Neural cell (in vitro differentiated cells): ENCODE results near the gene UBA6. TPM values are rescaled to one million over a fixed set of nuclear protein-coding genes. Genes with fewer than 3 reads are reported as not detected.

ENCODE experiments used
- H2AFZ ChIP-seq: fragments of 200-600, 300-800 bp; sonication (generic), shearing (Covaris generic); 2 replicates; pipeline ENCODE4 v1.6.0; 2014; ENCODE audit warnings: low read depth, mild to moderate bottlenecking, antibody characterized with exemption, low read length, moderate library complexity
- H3F3A ChIP-seq: fragments of 200-600 bp; shearing (Covaris generic); 2 replicates; pipeline ENCODE4 v1.6.1; 2016; ENCODE audit warnings: mild to moderate bottlenecking, moderate library complexity, mixed read lengths, antibody characterized with exemption, low read length; ENCODE audit not compliant: insufficient read depth, poor library complexity, severe bottlenecking
- H3K27ac ChIP-seq: fragments of 200-600, 300-800 bp; sonication (generic), shearing (Covaris generic); 2 replicates; pipeline ENCODE4 v1.5.1; 2014; ENCODE audit warnings: mild to moderate bottlenecking, low read length, moderate library complexity
- H3K27me3 ChIP-seq: fragments of 300-800, 200-600 bp; sonication (generic), shearing (Covaris generic); 2 replicates; pipeline ENCODE4 v1.6.0; 2014; ENCODE audit warnings: mild to moderate bottlenecking, low read depth, low read length, moderate library complexity; ENCODE audit not compliant: insufficient read depth
- H3K36me3 ChIP-seq: fragments of 300-800, 200-600 bp; sonication (generic), shearing (Covaris generic); 2 replicates; pipeline ENCODE4 v1.5.1; 2014; ENCODE audit warnings: mild to moderate bottlenecking, antibody characterized with exemption, low read length, moderate library complexity; ENCODE audit not compliant: insufficient read depth
- H3K4me2 ChIP-seq: fragments of 300-800, 200-600 bp; sonication (generic), shearing (Covaris generic); 2 replicates; pipeline ENCODE4 v1.6.0; 2014; ENCODE audit warnings: mild to moderate bottlenecking, low read length
- H3K4me3 ChIP-seq: fragments of 300-800, 200-600 bp; sonication (generic), shearing (Covaris generic); 2 replicates; pipeline ENCODE4 v1.5.1; 2014; ENCODE audit warnings: mild to moderate bottlenecking, low read length, moderate library complexity
- H3K79me2 ChIP-seq: fragments of 200-600 bp; shearing (Covaris generic); replicated peaks from 2 replicates; pipeline ENCODE4 v1.6.0; 2014; ENCODE audit warnings: mild to moderate bottlenecking, low read length, moderate library complexity; ENCODE audit not compliant: insufficient read depth
- H3K9ac ChIP-seq: fragments of 300-800, 200-600 bp; sonication (generic), shearing (Covaris generic); 2 replicates; pipeline ENCODE4 v1.6.1; 2016; ENCODE audit warnings: mild to moderate bottlenecking, low read length, mixed read lengths
- H3K9me2 ChIP-seq: fragments of 200-600 bp; shearing (Covaris generic); 2 replicates; pipeline ENCODE4 v1.6.1; 2016; ENCODE audit warnings: mild to moderate bottlenecking, low read length, mixed read lengths; ENCODE audit not compliant: insufficient read depth
- H3K9me3 ChIP-seq: fragments of 200-600, 300-800 bp; sonication (generic), shearing (Covaris generic); 2 replicates; pipeline ENCODE4 v1.6.1; 2016; ENCODE audit warnings: mild to moderate bottlenecking, mixed run types, low read length, moderate library complexity, mixed read lengths
- H4K20me1 ChIP-seq: fragments of 200-600 bp; shearing (Covaris generic); 2 replicates; pipeline ENCODE4 v1.6.1; 2016; ENCODE audit warnings: mild to moderate bottlenecking, mixed run types; ENCODE audit not compliant: insufficient read depth
- CTCF ChIP-seq: fragments of 450-650 bp; IDR thresholded peaks from 2 replicates; pipeline ENCODE4 v1.5.1; 2014; ENCODE audit warnings: antibody characterized with exemption, mild to moderate bottlenecking, moderate library complexity; ENCODE audit not compliant: poor library complexity, severe bottlenecking
- EP300 ChIP-seq: fragments of 450-650 bp; conservative IDR thresholded peaks from 2 replicates; pipeline ENCODE4 v1.6.1; 2014; ENCODE audit warnings: antibody characterized with exemption, mild to moderate bottlenecking, moderate library complexity; ENCODE audit not compliant: poor library complexity, severe bottlenecking
- EZH2 ChIP-seq: fragments of 200-600, 300-800 bp; shearing (Covaris generic), sonication (generic); IDR thresholded peaks from 2 replicates; pipeline ENCODE4 v1.6.1; 2014; ENCODE audit warnings: antibody characterized with exemption, low read length, borderline replicate concordance, mild to moderate bottlenecking; ENCODE audit not compliant: insufficient read depth, poor library complexity, severe bottlenecking
- MXI1 ChIP-seq: fragments of 450-650 bp; conservative IDR thresholded peaks from 2 replicates; pipeline ENCODE4 v1.6.1; 2014; ENCODE audit warnings: antibody characterized with exemption, mild to moderate bottlenecking; ENCODE audit not compliant: poor library complexity, severe bottlenecking
- POLR2AphosphoS5 ChIP-seq: IDR thresholded peaks from 2 replicates; pipeline ENCODE4 v1.6.1; 2012
- RAD21 ChIP-seq: fragments of 450-650 bp; conservative IDR thresholded peaks from 2 replicates; pipeline ENCODE4 v1.6.1; 2014; ENCODE audit warnings: antibody characterized with exemption, mild to moderate bottlenecking, moderate library complexity
- REST ChIP-seq: IDR thresholded peaks from 2 replicates; pipeline ENCODE4 v1.6.1; 2012; ENCODE audit warnings: borderline replicate concordance
- SMC3 ChIP-seq: fragments of 450-650 bp; conservative IDR thresholded peaks from 2 replicates; pipeline ENCODE4 v1.6.1; 2014; ENCODE audit warnings: antibody characterized with exemption, mild to moderate bottlenecking, moderate library complexity; ENCODE audit not compliant: poor library complexity
- TAF1 ChIP-seq: IDR thresholded peaks from 2 replicates; pipeline ENCODE4 v1.6.1; 2012; ENCODE audit warnings: low read depth
- polyA plus RNA-seq: library from polyadenylated mRNA; depleted of rRNA; stranded (reverse); fragments of >200 nt; gene quantifications from 2 replicates; pipeline ENCODE4 v1.2.3, GENCODE V29; 2014

Gene UBA6
- polyA plus RNA-seq, 1 donor from 2014 or later, result 126 TPM

- no peaks in the 10 kb centered on the region for H3K36me3 ChIP-seq
- no peak overlapping the region for H3K27ac ChIP-seq
- H3F3A ChIP-seq, result no peaks in the 10 kb centered on the region
- no peak overlapping the region for H2AFZ ChIP-seq
- H3K4me3 ChIP-seq, result no peak overlapping the region
- no peaks in the 10 kb centered on the region for H3K27me3 ChIP-seq
- H3K9me3 ChIP-seq, result no peaks in the 10 kb centered on the region
- H4K20me1 ChIP-seq, result no peaks in the 10 kb centered on the region
- H3K9me2 ChIP-seq, result no peaks in the 10 kb centered on the region
- no peaks in the 10 kb centered on the region for H3K79me2 ChIP-seq
- H3K4me2 ChIP-seq, result no peak overlapping the region
- H3K9ac ChIP-seq, result no peak overlapping the region
- TF ChIP-seq TAF1 (no peak), EP300 (no peak)
These were observed 113.8 kb downstream of the UBA6 start for GRCh38 chr4:67587156-67587555.

- Histone ChIP-seq H3K79me2 (no peaks in the 10 kb centered on the region), H3K4me2 (no peak overlapping the region), H3K4me3 (no peak overlapping the region), H3K27me3 (no peaks in the 10 kb centered on the region), H2AFZ (no peak overlapping the region), H3K36me3 (no peaks in the 10 kb centered on the region), H3K27ac (no peak overlapping the region), H3K9me3 (no peaks in the 10 kb centered on the region), H4K20me1 (no peaks in the 10 kb centered on the region), H3F3A (no peaks in the 10 kb centered on the region), H3K9ac (no peak overlapping the region), H3K9me2 (no peaks in the 10 kb centered on the region)
- TF ChIP-seq TAF1, result no peak
- no peak for TF ChIP-seq REST
- no peak for TF ChIP-seq RAD21
- no peak for TF ChIP-seq EP300
- TF ChIP-seq EZH2, result no peak
- TF ChIP-seq POLR2AphosphoS5, result no peak
- no peak for TF ChIP-seq SMC3
- TF ChIP-seq MXI1, result no peak
- no peak for TF ChIP-seq CTCF
These were observed 116.5 kb downstream of the UBA6 start for GRCh38 chr4:67584496-67584895.

DNA sequence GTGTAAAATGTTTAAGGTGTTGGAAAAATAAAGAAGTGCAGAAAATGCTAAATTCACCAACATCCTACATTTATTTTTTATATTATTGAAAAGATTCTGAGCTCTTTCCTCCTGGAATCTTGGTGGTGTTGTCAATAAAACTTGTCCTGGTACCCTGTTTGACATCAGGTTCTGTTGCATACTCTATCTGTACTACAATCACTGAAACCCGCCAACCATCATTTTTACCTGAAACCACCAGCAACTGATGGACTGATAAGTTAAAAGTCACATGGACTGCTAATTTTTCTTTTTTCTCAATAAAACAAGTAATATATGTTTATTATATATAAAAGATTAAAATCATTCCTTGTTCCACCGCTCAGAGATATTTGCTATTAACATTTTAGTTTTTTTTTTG, 119.0 kb downstream of the UBA6 start:
- H3K9me3 ChIP-seq, result no peaks in the 10 kb centered on the region
- TF ChIP-seq TAF1 (no peak), MXI1 (no peak), EP300 (no peak), EZH2 (no peak), SMC3 (no peak), RAD21 (no peak), CTCF (no peak), POLR2AphosphoS5 (no peak), REST (no peak)
- H3K27ac ChIP-seq, result no peak overlapping the region
- H2AFZ ChIP-seq, result no peak overlapping the region
- H3K9ac ChIP-seq, result no peak overlapping the region
- no peak overlapping the region for H3K4me2 ChIP-seq
- no peaks in the 10 kb centered on the region for H3K9me2 ChIP-seq
- H4K20me1 ChIP-seq, result no peaks in the 10 kb centered on the region
- H3K36me3 ChIP-seq, result no peaks in the 10 kb centered on the region
- H3K79me2 ChIP-seq, result no peaks in the 10 kb centered on the region
- H3F3A ChIP-seq, result no peaks in the 10 kb centered on the region
- no peaks in the 10 kb centered on the region for H3K27me3 ChIP-seq
- H3K4me3 ChIP-seq, result no peak overlapping the region
